Measurements from ENCODE around the gene GRIK2. TPM values are rescaled to one million over a fixed set of nuclear protein-coding genes. Genes with fewer than 3 reads are reported as not detected.
"Not testable (repeated sequence)": the region's sequence is repeated elsewhere in the genome, so short reads cannot be mapped to it uniquely, and the experiment has no call there.

The GRIK2 gene
- total RNA-seq, 1 experiment from 2014 or later: 1.4 TPM

- no peak for DNase-seq (ENCODE audit: low spot score)
Observed at GRCh38 chr6:102015431-102015830, 621.9 kb downstream of the GRIK2 start.

- no peak for DNase-seq (ENCODE audit: low spot score)
Observed at GRCh38 chr6:102022281-102022680, 628.8 kb downstream of the GRIK2 start.

GRCh38 chr6:102022803-102023202 lies 629.3 kb downstream of the GRIK2 start:
- no peak for DNase-seq (ENCODE audit: low spot score)

GRCh38 chr6:102023977-102024657 lies 630.6 kb downstream of the GRIK2 start:
- no peak for DNase-seq (ENCODE audit: low spot score)

GRCh38 chr6:102026649-102027048 lies 633.1 kb downstream of the GRIK2 start:
- DNase-seq (ENCODE audit: low spot score): no peak

- no peak for DNase-seq (ENCODE audit: low spot score)
Observed at GRCh38 chr6:102028176-102028575, 634.7 kb downstream of the GRIK2 start.

- no peak for DNase-seq (ENCODE audit: low spot score)
Observed at GRCh38 chr6:102038964-102039363, 645.5 kb downstream of the GRIK2 start.

- no peak for DNase-seq (ENCODE audit: low spot score)
Observed at GRCh38 chr6:102039441-102039840, 645.9 kb downstream of the GRIK2 start.

GRCh38 chr6:102051001-102051400 lies 657.5 kb downstream of the GRIK2 start:
- DNase-seq (ENCODE audit: low spot score): no peak

GRCh38 chr6:102051720-102052119 lies 658.2 kb downstream of the GRIK2 start:
- no peak for DNase-seq (ENCODE audit: low spot score)

- no peak for DNase-seq (ENCODE audit: low spot score)
Observed at GRCh38 chr6:102064142-102064541, 670.6 kb downstream of the GRIK2 start.

GRCh38 chr6:102066301-102066700 lies 672.8 kb downstream of the GRIK2 start:
- no peak for DNase-seq (ENCODE audit: low spot score)

- no peak for DNase-seq (ENCODE audit: low spot score)
Observed at GRCh38 chr6:102068349-102068929, 674.9 kb downstream of the GRIK2 start.

GRCh38 chr6:102075539-102075938 lies 682.0 kb downstream of the GRIK2 start:
- DNase-seq (ENCODE audit: low spot score): no peak

GRCh38 chr6:102085257-102085656 lies 691.7 kb downstream of the GRIK2 start:
- peak; percentile 22 for DNase-seq (ENCODE audit: low spot score)

- not testable (repeated sequence) for DNase-seq (ENCODE audit: low spot score)
Observed at GRCh38 chr6:102088160-102088559, 694.7 kb downstream of the GRIK2 start.

- DNase-seq (ENCODE audit: low spot score): no peak
Observed at GRCh38 chr6:102114402-102114801, 720.9 kb downstream of the GRIK2 start.

GRCh38 chr6:102115911-102116310 lies 722.4 kb downstream of the GRIK2 start:
- no peak for DNase-seq (ENCODE audit: low spot score)

- no peak for DNase-seq (ENCODE audit: low spot score)
Observed at GRCh38 chr6:102118034-102118433, 724.5 kb downstream of the GRIK2 start.

Measured in H4 (cell line).